22Rv1 (cell line): ENCODE results near the gene NTPCR.

Experiments
- ZFX ChIP-seq: fragments of 450-650 bp; IDR thresholded peaks from 2 replicates; pipeline ENCODE4 v1.6.1; 2017; ENCODE audit warnings: antibody characterized with exemption, borderline replicate concordance
- TF ChIP-seq, protein P1 (sequence below): fragments of 450-650 bp; IDR thresholded peaks from 2 replicates; pipeline ENCODE4 v1.5.1; 2017; ENCODE audit warnings: mild to moderate bottlenecking

DNA sequence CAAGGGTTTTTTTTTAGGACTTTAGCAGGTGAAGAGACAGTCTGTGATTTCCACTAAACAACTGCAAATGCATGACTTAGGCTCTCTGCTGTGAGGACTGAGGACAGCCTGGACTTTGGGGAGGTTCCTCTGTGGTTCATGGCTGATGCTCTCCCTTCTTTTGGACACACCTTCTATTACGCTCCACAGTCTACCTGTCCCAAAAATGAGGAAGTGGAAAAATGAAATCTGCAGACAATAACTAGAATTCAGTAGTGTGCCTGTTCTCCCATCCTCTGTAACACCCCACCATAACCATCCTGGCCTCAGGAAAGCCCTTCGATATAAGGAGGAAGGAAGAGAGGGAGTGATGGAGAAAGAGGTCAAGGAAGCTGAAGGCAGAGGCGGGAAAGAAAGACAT lies 68.7 kb downstream of the NTPCR start:
- TF ChIP-seq, protein P1, sequence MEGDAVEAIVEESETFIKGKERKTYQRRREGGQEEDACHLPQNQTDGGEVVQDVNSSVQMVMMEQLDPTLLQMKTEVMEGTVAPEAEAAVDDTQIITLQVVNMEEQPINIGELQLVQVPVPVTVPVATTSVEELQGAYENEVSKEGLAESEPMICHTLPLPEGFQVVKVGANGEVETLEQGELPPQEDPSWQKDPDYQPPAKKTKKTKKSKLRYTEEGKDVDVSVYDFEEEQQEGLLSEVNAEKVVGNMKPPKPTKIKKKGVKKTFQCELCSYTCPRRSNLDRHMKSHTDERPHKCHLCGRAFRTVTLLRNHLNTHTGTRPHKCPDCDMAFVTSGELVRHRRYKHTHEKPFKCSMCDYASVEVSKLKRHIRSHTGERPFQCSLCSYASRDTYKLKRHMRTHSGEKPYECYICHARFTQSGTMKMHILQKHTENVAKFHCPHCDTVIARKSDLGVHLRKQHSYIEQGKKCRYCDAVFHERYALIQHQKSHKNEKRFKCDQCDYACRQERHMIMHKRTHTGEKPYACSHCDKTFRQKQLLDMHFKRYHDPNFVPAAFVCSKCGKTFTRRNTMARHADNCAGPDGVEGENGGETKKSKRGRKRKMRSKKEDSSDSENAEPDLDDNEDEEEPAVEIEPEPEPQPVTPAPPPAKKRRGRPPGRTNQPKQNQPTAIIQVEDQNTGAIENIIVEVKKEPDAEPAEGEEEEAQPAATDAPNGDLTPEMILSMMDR: no peak
- no peak for TF ChIP-seq ZFX
